ENCODE data around the gene HCFC1. TPM values are rescaled to one million over a fixed set of nuclear protein-coding genes. Genes with fewer than 3 reads are reported as not detected.

HCFC1 gene
- total RNA-seq, 2 donors from 2014 or later = 36.6 to 80.5 TPM

DNA sequence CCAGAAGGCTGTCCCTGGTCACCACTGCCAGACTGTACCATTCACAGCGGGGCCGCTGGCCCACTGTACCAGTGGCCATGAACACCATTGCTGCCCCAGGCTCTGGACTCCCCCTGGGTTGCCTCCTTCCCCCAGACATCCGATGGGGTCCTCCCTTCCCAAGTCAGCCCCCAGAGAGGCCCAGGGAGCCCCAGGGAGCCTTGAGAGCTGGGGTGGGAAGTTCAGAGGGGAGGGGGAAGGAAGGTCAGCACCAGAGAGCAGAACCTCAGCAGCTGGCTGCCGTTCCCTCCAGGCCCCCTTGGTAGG lies 45.1 kb downstream of the HCFC1 start:
- Histone ChIP-seq H3K27ac (peak overlapping the region; percentile 90), H3K4me1 (no peaks in the 10 kb centered on the region)
- intact Hi-C loops (cut with DNase I) = no loop called here

DNA sequence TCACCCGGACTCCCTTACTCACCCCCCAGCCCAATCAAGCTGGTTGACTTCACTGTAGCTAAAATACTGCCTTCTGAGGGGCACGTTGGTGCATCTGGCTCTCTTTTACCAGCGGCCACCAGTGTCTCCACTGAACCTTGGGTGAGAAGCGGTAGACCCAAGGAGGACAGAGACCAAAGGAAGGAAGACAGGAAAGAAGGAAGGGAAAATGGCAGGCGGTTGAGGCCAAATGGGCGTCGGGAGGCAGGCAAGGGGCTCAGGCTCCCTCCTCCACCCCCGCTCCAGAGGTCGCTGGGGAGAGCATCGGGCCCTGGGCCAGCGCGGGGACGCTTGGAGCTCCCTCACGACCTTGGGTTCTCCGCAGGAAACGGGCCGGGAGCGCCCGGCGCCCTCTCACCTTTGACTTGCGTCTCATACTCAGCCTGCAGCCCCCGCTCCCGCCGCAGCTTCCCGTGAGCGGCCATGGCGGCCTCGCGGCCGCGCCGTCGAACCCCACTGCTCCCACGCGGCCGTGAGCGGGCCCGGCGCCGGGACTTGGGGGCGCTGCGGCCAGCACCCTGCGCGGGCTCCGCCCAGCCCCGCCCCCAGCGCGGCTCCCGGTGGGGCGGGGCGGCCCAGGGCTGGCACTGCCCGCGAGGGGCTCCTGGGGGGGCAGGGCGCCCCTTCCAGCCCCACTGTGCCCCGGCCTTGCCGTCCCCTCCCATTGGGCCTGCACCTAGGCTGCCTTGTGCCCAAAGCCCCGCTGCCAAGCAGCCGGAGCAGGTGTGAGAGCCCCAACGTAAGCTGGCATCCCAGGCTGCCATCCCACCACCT lies 45.7 kb downstream of the HCFC1 start, which contains the start of gene ARHGAP4:
TSS of gene ARHGAP4 (minus strand) at position 526 of the 813 bp plus-strand sequence. CDS start at position 464, 62 bp downstream.
- Histone ChIP-seq H3K9ac (ENCODE audit: low read depth in 2 of 2, low read length in 2 of 2) (peak within 1 kb of the TSS; percentile 75 to 90), H3K4me1 (no peaks in the 10 kb centered on the region), H3K36me3 (no peaks in the 10 kb centered on the region), H3K9me3 (no peaks in the 10 kb centered on the region), H3K4me3 (peak within 1 kb of the TSS; percentile 42), H3K27ac (peak within 1 kb of the TSS; percentile 90), H3K27me3 (peaks cover under 1% of the 10 kb centered on the region)
- intact Hi-C loops (cut with DNase I) = no loop called here
- TF ChIP-seq, protein P1, sequence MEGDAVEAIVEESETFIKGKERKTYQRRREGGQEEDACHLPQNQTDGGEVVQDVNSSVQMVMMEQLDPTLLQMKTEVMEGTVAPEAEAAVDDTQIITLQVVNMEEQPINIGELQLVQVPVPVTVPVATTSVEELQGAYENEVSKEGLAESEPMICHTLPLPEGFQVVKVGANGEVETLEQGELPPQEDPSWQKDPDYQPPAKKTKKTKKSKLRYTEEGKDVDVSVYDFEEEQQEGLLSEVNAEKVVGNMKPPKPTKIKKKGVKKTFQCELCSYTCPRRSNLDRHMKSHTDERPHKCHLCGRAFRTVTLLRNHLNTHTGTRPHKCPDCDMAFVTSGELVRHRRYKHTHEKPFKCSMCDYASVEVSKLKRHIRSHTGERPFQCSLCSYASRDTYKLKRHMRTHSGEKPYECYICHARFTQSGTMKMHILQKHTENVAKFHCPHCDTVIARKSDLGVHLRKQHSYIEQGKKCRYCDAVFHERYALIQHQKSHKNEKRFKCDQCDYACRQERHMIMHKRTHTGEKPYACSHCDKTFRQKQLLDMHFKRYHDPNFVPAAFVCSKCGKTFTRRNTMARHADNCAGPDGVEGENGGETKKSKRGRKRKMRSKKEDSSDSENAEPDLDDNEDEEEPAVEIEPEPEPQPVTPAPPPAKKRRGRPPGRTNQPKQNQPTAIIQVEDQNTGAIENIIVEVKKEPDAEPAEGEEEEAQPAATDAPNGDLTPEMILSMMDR (IDR thresholded peaks at IDR 0.05) = no peak
- no peak for DNase-seq

More for the DNA sequence above, 45.1 kb downstream of the HCFC1 start:
- TF ChIP-seq, protein P1 (IDR thresholded peaks at IDR 0.05) = no peak
- Histone ChIP-seq H3K36me3 (no peaks in the 10 kb centered on the region), H3K9me3 (no peaks in the 10 kb centered on the region), H3K27me3 (no peaks in the 10 kb centered on the region), H3K4me3 (peak overlapping the region; percentile 42), H3K9ac (ENCODE audit: low read depth in 2 of 2, low read length in 2 of 2) (peak overlapping the region; percentile 75 to 90)
- no peak for DNase-seq

DNA sequence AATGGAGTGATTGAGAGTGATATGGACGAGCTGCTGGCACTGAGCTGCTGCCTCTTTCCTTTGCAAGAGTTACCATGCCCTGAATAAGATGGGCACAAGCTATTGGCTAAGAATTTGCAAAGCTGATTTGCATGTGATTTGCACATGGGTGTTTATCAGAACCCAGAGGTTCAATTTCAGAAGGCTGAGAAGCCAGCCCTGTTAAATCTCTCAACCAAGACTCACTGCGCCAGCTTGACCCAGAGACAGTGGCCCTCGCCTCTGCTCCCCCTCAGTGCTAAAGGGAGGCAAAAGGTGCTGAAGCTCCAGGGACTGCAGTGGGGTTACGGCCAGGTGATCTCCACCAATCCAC lies 46.3 kb downstream of the HCFC1 start:
- intact Hi-C loops (cut with DNase I) = no loop called here
- no peaks in the 10 kb centered on the region for H3K4me1 ChIP-seq

DNA sequence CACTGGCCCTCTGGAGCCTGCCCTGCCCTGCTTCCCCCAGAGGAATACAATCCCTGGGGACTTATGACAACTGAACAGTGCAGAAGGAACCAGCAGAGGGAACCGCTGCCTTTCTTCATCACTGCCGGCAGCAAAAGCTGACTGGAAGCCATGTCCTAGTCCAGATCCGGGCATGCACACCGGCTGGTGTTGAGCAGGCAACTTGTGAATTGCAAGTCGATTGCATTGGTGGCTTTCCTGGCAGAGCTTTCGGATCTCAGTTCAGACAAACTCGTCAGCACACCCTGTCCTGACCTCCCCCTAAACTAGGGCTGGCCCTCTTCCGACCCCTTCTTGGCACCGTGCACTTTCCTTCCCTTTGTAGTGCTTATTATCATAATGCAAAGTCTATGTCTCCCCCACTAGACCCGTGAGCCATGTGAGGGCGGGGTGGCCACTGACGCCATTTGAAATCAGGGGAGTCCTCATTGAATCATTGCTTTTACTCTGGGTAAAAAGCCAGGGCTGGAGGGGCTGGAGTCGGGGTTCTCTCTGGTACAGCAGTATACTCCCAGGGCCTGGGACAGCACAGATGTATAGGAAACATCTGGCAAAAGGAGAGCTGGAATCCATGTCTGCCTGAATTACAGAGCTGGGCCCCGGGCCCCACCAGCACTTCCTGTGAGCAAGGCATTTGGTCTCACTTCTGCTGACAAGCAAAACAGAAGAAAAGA lies 47.3 kb downstream of the HCFC1 start:
- DNase-seq = no peak
- Histone ChIP-seq H3K27me3 (peaks cover 5% of the 10 kb centered on the region), H3K36me3 (no peaks in the 10 kb centered on the region), H3K9me3 (no peaks in the 10 kb centered on the region), H3K4me1 (no peaks in the 10 kb centered on the region), H3K4me3 (peak overlapping the region; percentile 4), H3K9ac (ENCODE audit: low read depth in 2 of 2, low read length in 2 of 2) (peak overlapping the region; percentile 21 to 48), H3K27ac (no peak overlapping the region)
- TF ChIP-seq, protein P1 (IDR thresholded peaks at IDR 0.05) = no peak
- intact Hi-C loops (cut with DNase I) = no loop called here

More for the DNA sequence above, 46.3 kb downstream of the HCFC1 start:
- H3K9ac ChIP-seq (ENCODE audit: low read depth in 2 of 2, low read length in 2 of 2) = peak overlapping the region; percentile 60 to 75
- no peaks in the 10 kb centered on the region for H3K9me3 ChIP-seq
- H3K27ac ChIP-seq = peak overlapping the region; percentile 90
- TF ChIP-seq, protein P1 (IDR thresholded peaks at IDR 0.05) = no peak
- no peak for DNase-seq
- no peaks in the 10 kb centered on the region for H3K36me3 ChIP-seq
- peak overlapping the region; percentile 42 for H3K4me3 ChIP-seq
- H3K27me3 ChIP-seq = peaks cover 5% of the 10 kb centered on the region

DNA sequence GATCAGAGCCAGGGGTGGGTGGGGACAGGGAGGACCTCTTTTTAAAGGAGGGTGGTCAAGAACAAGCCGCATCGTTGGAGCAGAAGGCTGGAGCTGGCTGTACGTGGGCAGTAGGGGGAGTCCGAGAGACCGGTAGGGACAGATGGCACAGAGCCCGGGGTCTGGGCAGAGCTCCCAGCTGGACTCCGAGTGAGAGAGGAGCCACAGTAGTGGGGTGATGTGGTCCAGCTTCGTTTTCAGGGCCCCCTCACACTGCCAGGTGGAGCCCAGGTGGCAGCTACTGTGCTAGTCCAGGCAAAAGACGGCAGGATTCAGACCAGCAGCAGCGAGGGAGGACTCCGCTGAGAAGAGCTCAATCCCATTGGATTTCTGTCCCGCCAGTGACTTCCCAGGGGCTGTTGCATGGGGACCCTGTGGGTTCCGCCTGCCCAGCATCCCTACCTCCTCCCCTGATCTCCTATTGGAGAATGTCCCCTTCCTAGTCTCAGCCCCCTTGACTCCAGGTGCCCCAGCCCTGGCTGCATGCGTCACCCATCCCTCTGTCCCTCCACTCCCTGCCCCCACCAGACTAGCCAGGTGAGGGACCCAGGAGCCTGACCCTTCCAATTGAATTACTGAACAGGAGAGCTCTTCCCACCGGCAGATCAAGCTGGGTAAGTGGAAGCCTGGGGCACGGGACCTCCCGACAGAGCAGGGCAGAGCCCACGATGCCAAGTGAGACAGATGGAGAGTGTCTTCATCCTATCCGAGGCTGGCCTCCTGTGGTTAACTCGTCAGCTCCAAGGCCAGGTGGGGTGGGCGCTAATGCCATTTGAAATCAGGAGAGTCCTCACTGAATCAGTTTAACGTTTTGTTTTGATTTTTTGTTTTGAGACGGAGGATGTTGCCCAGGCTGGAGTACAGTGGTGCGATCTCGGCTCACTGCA lies 48.4 kb downstream of the HCFC1 start:
- peak; percentile 64 for DNase-seq
- intact Hi-C loops (cut with DNase I) = no loop called here
- Histone ChIP-seq H3K27me3 (peaks cover 5% of the 10 kb centered on the region), H3K9ac (ENCODE audit: low read depth in 2 of 2, low read length in 2 of 2) (peak overlapping the region in 1 of 2 donors; percentile 8), H3K4me1 (no peaks in the 10 kb centered on the region), H3K4me3 (no peak overlapping the region), H3K9me3 (no peaks in the 10 kb centered on the region), H3K36me3 (no peaks in the 10 kb centered on the region), H3K27ac (no peak overlapping the region)
- TF ChIP-seq, protein P1 (IDR thresholded peaks at IDR 0.05) = peak; percentile 24
